NB4 (cell line): ENCODE measurements around the gene TBC1D1.

ENCODE experiments used
- MYC ChIP-seq: IDR thresholded peaks from 2 replicates; pipeline ENCODE4 v1.6.1; 2011; ENCODE audit warnings: low read depth, low read length
- POLR2A ChIP-seq: IDR thresholded peaks from 2 replicates; pipeline ENCODE4 v1.6.1; 2011; ENCODE audit warnings: mild to moderate bottlenecking; ENCODE audit not compliant: insufficient read length; ENCODE audit errors: extremely low read depth
- TF ChIP-seq, protein P1 (sequence below): IDR thresholded peaks from one replicate; pipeline ENCODE4 v1.5.1; 2012; ENCODE audit warnings: low read depth, low read length
- TF ChIP-seq, protein P2 (sequence below): IDR thresholded peaks from 2 replicates; pipeline ENCODE4 v1.6.1; 2011; ENCODE audit warnings: low read depth, low read length

DNA sequence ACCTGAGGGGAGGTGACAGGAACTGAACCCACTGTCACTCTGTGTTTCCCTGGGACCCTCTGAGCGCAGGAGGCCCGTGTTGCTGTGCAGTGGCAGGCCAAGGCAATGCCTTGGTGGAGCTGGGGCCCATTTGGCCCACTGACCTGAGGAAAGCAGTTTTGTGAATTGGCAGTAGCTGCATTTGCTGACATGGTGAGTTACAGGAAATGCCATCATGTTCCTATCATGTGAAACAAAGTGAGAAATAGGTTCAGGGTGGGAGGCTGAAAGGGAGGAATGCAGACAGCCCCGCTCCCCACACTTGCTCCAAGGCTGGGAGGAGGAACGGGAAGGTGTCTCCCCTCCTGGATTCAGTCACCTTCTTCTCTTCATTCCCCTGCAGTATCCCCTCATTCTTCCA is 215.4 kb downstream of the TBC1D1 start:
- TF ChIP-seq POLR2A (no peak), MYC (no peak)
- TF ChIP-seq, protein P1, sequence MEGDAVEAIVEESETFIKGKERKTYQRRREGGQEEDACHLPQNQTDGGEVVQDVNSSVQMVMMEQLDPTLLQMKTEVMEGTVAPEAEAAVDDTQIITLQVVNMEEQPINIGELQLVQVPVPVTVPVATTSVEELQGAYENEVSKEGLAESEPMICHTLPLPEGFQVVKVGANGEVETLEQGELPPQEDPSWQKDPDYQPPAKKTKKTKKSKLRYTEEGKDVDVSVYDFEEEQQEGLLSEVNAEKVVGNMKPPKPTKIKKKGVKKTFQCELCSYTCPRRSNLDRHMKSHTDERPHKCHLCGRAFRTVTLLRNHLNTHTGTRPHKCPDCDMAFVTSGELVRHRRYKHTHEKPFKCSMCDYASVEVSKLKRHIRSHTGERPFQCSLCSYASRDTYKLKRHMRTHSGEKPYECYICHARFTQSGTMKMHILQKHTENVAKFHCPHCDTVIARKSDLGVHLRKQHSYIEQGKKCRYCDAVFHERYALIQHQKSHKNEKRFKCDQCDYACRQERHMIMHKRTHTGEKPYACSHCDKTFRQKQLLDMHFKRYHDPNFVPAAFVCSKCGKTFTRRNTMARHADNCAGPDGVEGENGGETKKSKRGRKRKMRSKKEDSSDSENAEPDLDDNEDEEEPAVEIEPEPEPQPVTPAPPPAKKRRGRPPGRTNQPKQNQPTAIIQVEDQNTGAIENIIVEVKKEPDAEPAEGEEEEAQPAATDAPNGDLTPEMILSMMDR: no peak
- TF ChIP-seq, protein P2, sequence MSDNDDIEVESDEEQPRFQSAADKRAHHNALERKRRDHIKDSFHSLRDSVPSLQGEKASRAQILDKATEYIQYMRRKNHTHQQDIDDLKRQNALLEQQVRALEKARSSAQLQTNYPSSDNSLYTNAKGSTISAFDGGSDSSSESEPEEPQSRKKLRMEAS: no peak
